ENCODE results near the gene GRK1.

Gene GRK1

GRCh38 chr13:113758651-113759524, 91.9 kb downstream of the GRK1 start, which contains the start of gene TMEM255B:
Gene TMEM255B, plus strand, starts transcription at chr13:113759226. Its CDS starts 44 bp downstream, at chr13:113759270.
- peak; percentile 52 for DNase-seq (ENCODE audit: low read depth)

- DNase-seq (ENCODE audit: low read depth): no peak
These were observed 92.6 kb downstream of the GRK1 start for GRCh38 chr13:113759525-113760137.

- no peak for DNase-seq (ENCODE audit: low read depth)
These were observed 94.1 kb downstream of the GRK1 start for GRCh38 chr13:113761136-113761535.

- DNase-seq (ENCODE audit: low read depth): no peak
These were observed 95.1 kb downstream of the GRK1 start for GRCh38 chr13:113762075-113762474.

- no peak for DNase-seq (ENCODE audit: low read depth)
These were observed 95.5 kb downstream of the GRK1 start for GRCh38 chr13:113762538-113762937.

- no peak for DNase-seq (ENCODE audit: low read depth)
These were observed 96.2 kb downstream of the GRK1 start for GRCh38 chr13:113763254-113763653.

GRCh38 chr13:113763961-113764792, 97.2 kb downstream of the GRK1 start:
- DNase-seq (ENCODE audit: low read depth): no peak

- no peak for DNase-seq (ENCODE audit: low read depth)
These were observed 98.0 kb downstream of the GRK1 start for GRCh38 chr13:113764793-113765563.

- DNase-seq (ENCODE audit: low read depth): no peak
These were observed 98.5 kb downstream of the GRK1 start for GRCh38 chr13:113765564-113765910.

GRCh38 chr13:113766035-113766800, 99.2 kb downstream of the GRK1 start:
- no peak for DNase-seq (ENCODE audit: low read depth)

GRCh38 chr13:113767366-113767765, 100.3 kb downstream of the GRK1 start:
- no peak for DNase-seq (ENCODE audit: low read depth)

- DNase-seq (ENCODE audit: low read depth): no peak
These were observed 101.2 kb downstream of the GRK1 start for GRCh38 chr13:113768018-113768905.

- no peak for DNase-seq (ENCODE audit: low read depth)
These were observed 102.1 kb downstream of the GRK1 start for GRCh38 chr13:113769106-113769505.

GRCh38 chr13:113769881-113770280, 102.9 kb downstream of the GRK1 start:
- no peak for DNase-seq (ENCODE audit: low read depth)

- no peak for DNase-seq (ENCODE audit: low read depth)
These were observed 103.4 kb downstream of the GRK1 start for GRCh38 chr13:113770441-113770840.

GRCh38 chr13:113770937-113771336, 103.9 kb downstream of the GRK1 start:
- DNase-seq (ENCODE audit: low read depth): no peak

GRCh38 chr13:113771709-113772331, 104.8 kb downstream of the GRK1 start:
- DNase-seq (ENCODE audit: low read depth): no peak

- no peak for DNase-seq (ENCODE audit: low read depth)
These were observed 107.4 kb downstream of the GRK1 start for GRCh38 chr13:113774177-113775107.

Data from stimulated activated CD8-positive, alpha-beta memory T cell treated with anti-CD3 and anti-CD28 coated beads, Interleukin-15, amount 100 ng/mL, for 24 hours (primary cell).